HG03571 (cell line): ENCODE results near the gene ZNF544.
A peak's percentile ranks its signal among the peaks of the same experiment; 100 is the strongest.

Experiments used
- ATAC-seq: cut with Tn5 transposase; IDR thresholded peaks from one replicate; pipeline ENCODE4 v1.9.1; 2021; ENCODE audit not compliant: unreplicated experiment

The ZNF544 gene

DNA sequence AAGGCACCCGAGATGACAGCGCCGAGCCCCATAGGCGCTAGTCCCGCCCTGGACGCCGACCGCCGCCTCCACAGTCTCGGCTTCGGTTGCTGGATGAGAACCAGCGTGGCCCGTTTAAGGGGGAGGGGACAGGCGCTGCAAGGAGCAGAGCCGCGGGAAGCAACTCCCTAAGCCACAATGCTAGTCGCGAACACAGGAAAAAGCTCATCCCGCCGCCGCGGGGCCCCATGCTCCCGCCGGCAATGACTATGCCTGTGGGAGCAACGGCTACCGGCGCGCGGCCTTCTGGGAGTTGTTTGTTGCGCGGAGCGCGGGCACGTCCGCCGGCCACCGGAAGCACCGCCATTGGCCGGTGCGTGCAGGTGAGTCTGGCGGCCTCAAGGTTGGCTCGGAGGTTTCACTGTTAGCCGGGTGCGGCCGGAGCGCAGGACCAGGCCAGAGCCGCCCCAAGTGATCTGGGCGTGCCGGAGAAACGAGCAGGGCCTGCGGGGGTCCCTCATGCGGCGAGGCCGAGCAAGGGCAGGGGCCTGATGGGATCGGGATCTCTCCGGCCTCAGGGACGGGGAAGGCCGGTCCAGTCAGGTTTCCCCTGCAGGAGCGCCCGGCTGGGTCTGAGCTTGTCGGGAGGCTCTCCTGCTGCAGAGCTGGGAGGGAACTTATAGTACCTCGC is at the start of gene ZNF544:
Gene ZNF544 (plus strand): TSS at position 330 of the 670 bp plus-strand sequence. CDS start 15,110 bp downstream, outside the sequence.
- peak; percentile 84 for ATAC-seq

DNA sequence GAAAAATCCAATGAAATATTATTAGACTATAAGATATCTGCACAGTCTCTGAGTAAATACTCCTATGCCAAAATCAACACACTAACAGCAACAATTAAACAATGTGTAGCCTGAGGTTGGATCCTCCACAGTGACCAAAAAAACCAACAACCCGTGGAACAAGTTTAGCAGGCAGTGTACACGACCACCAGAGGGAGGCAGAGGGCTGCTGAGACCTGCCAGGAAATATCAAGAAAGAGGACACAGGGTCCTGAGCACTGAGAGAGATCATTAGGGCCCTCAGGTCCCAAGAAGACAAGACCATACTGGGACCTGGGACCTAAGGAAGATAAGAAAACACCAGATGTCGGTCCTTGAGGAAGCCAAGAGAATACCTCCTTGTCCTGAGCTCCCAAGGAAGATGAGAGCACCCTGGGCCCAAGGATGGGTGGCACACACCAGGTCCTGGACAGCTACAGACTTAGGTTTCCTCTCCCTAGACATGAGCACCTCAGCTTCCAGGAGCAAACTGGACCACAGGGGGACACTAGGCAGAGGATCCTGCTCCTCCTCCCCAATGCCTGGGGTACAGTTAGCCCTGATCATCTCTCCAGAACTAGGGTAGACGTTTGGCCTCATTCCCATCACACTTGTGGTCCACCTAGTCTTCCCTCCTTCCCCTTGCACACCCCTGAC is 46.7 kb upstream of the ZNF544 start:
- ATAC-seq = no peak

DNA sequence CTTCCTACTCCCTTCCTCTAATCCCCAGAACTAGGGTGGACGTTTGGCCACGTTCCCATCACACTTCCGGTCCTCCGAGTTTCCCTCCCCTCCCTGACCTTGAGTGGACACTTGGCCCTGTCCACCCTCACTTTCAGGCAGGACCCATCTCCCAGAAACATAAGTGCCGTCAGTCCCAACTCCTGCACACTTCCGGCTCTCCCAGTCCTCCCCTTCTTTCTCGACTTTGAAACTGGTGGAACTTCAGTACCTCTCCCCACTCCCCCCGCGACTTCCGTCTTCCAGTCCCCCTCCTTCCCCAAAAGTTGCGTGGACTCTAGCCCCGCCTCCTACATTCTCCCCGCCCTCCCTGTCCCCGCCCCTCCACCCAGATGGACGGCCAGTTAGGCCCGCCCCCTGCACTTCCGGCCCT is 46.1 kb upstream of the ZNF544 start:
- peak; percentile 2 for ATAC-seq

DNA sequence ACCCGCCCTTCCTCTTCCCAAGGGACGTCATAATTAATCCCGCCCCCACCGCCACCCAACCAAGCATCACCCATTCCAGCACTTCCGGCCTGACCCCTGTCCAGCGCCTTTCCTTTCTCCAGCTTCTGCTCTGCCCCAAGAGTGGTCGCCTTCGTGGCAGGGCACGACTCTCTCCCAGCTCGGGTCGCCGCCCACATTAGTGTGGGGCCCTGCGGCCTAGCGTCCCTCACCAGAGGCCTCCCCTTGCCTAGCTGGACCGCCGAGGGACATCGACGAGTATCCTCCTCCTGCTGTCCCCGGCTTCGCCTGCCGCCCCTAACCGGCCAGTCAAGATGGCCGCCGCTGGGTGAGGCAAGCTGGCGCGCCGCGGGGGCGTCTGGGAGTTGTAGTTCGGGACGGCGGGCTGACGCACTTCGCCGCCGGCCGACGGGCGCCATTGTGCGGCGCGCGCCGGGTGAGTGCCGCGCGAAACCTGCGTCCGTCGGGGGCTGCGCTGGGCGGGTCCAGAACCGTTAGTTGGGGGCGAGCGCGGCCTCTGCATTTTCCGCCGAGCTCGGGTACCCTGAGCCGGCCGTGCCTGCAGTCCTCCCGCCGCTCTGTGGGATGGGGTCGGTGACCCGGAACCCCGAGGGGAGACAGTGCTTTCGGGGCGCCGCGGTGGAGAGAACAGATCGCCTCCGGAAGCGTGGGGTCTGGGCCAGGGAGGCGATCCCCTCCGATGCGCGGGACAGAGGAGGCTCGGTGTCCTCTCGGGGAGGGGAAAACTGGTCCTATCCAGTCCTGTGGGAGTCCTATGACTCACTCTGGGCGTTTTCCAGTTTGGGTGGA is 45.5 kb upstream of the ZNF544 start, which contains the start of gene ZNF274:
Gene ZNF274 (plus strand): TSS at position 73 of the 828 bp plus-strand sequence. CDS start 905 bp downstream, outside the sequence.
- ATAC-seq = peak; percentile 79

DNA sequence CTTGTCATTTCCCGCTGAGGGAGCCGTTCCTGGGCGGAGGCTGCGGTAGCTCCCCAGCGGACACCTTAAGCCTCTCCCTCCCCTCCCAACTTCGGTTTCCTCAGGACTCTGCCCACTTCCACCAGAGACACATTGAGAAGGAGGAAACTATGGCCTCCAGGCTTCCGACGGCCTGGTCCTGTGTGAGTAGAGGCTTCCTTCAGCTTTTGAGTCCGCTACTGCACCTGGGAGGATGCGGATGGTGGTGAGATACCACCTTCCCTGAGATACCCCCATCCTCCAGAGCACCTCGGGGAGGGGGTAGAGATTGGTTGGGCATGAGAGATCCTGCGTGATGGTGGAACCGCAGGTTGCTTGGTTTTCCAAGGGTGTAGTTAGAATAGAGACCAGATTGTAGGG is 44.9 kb upstream of the ZNF544 start:
- no peak for ATAC-seq

DNA sequence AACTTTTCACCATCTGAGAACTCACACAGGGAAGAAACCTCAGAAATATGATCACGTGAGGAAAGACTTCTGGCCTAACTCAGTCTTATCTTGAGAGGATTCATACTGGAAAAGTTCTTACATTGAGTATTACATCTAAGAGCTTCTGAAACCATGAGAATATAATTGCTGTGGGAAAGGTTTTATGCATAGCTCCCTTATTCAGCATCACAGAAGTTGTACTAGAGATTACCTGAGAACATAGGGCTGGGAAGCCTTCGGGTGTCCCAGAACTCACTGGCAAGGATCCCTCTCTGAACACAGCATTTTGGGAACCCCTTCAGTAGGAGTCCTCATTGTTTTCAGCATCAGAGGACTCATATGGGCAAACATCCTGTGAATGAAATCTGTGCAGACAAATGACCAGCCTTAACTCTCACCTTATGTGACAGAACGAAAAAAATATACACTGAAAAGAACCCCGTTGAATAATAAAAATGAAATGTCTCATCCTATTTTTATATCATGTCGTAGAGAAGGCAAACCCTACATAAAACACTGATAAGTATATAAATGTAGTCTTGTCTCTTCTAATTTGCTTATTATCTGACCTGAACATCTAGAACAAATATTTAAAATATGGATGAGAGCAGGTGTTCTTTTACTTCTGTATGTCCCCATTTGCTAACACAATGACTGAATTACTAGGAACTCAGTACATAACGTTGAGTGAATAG is 31.7 kb upstream of the ZNF544 start:
- no peak for ATAC-seq

DNA sequence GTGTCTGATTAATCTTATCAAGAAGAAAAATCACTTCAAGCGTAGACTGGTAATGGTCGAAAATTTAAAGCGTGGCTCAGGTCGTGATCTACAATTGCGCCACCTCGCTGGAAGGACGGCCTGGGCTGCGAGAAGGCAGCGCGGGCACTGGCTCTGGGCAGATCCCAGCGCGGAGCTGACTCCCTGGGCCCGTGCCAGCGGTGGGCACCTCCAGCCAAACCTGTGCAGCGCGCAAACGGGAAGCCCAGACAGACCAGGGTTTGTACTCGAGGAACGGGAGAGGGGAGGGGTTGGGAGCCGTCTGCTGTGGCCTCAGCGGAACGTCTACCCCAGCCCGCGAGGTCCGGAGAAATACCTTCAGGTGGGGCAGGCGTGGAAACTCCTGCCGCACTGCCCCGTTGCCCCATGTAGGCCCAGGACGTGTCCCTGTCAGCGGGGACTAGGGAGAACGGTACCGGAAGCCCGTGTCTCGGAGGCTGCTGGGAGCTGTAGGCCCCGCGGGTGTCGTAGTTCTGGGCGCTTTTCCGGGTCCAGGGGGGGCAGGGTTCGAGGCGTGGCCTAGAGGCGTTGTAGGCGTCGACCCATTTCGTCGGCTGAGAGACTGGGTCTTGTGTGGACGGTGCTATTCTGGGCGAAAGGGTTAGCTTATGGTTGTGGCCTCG is 24.8 kb upstream of the ZNF544 start:
- ATAC-seq = no peak

DNA sequence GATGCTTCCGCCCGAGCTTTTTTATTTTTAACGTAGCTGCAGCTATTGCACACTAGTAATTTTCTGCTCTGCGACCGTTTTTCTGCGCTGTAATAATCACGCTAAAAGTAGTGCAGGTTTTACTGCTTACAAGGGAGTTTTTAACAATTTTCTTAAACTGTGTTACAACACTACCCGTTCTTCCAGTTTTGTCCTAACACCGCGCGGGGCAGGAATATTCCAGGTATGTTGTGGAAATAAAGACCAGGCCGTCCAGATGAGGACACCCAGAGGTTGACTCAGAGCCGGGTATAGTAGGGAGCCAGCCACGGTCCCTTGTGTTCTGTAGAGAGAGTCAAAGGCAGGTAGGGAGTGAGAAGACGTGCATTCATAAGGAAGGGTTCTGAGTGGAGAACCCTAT is 24.1 kb upstream of the ZNF544 start:
- no peak for ATAC-seq

DNA sequence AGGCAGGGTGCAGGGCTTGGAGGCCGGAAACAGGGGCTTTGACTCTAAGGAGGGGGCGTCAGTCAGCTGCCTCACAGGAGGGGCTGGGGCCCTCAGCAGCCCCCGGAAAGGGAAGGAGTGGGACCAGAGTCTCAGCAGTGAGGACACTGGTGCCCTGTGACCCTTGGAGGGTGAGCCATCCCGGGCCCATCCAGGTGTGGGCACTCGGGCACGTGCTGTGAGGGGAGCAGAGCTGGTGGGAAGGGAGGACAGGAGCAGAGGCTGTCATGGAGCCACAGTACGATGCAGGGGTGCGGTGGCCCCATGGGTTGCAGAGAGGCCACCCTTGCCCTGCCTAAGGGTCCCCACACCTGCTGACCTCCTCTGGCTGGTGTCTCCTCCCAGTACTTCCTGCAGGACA is 19.1 kb upstream of the ZNF544 start:
- no peak for ATAC-seq

DNA sequence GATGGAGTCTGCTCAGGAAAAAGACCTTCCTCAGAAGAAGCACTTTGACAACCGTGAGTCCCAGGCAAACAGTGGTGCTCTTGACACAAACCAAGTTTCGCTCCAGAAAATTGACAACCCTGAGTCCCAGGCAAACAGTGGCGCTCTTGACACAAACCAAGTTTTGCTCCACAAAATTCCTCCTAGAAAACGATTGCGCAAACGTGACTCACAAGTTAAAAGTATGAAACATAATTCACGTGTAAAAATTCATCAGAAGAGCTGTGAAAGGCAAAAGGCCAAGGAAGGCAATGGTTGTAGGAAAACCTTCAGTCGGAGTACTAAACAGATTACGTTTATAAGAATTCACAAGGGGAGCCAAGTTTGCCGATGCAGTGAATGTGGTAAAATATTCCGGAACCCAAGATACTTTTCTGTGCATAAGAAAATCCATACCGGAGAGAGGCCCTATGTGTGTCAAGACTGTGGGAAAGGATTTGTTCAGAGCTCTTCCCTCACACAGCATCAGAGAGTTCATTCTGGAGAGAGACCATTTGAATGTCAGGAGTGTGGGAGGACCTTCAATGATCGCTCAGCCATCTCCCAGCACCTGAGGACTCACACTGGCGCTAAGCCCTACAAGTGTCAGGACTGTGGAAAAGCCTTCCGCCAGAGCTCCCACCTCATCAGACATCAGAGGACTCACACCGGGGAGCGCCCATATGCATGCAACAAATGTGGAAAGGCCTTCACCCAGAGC is 16.2 kb upstream of the ZNF544 start:
- no peak for ATAC-seq

DNA sequence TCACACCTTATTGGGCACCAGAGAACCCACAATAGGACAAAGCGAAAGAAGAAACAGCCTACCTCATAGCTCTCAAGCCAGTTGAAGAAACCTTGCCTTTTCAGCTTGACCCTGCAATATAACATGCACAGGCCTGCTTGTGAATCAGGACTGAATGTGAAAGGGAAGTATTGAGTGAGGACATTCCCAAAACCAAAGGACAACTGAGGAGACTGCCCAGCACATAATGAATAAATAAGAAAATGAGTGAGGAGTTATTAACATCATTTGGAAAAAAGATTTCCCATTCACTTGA is 15.7 kb upstream of the ZNF544 start:
- no peak for ATAC-seq

DNA sequence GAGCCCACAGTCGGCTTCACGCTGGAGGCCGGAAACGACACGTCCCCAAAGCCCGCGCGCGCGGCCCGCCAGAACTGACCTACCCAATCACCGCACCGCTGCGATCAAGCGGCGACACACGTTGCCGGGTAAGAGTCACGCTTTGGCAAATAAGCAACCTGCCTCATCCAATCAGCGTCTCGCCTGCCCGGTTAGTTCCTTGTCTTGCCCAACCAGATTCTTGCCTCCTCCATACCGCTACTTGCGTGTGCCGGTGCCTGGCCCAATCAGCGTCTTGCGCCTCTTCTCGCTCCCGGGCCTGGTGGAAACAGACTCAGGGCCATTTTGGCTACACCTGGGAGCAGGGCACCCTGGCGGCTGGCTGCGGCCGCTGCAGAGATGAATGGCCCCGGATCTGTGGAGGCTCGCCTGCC is 11.6 kb upstream of the ZNF544 start:
- ATAC-seq = no peak

DNA sequence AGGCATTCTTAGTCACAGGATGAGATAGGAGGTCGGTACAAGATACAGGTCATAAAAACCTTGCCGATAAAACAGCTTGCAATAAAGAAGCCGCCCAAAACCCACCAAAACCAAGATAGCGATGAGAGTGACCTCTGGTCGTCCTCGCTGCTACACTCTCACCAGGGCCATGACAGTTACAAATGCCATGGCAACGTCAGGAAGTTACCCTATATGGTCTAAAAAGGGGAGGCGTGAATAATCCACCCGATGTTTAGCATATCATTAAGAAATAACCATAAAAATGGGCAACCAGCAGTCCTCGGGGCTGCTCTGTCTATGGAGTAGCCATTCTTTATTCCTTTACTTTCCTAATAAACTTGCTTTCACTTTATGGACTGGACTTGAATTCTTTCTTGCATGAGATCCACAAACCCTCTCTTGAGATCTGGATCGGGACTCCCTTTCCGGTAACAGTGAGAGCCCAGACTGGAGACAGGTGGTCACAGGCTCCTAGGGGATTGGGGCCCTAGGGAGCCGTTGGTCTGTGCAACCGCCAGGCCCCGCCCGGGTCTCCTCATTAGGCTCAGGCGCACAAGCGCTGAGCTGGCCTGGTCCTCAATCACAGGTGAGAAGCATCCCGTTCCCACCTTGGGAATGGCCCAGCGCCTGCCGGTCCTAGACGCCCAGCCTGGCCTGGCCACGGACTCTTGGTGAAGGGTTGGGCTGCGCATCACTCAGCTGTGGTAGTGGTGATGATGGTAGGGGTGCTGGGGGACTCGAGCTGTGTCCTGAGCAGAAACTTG is 10.9 kb upstream of the ZNF544 start:
- no peak for ATAC-seq

DNA sequence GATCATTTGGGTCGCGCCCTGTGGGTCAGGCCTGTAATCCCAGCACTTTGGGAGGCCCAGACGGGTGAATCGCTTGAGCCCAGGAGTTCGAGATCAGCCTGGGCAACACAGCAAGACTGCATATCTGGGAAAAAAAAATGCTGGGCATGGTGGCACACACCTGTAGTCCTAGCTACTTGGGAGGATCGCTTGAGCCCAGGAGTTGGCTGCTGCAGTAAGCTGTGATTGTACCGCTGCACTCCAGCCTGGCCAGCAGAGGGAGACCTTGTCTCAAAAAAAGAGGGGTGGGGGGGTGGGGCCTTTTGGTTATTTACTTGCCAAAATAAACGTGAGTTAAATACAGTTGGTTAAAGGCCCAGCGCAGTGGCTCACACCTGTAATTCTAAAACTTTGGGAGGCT is 9.8 kb upstream of the ZNF544 start:
- no peak for ATAC-seq

DNA sequence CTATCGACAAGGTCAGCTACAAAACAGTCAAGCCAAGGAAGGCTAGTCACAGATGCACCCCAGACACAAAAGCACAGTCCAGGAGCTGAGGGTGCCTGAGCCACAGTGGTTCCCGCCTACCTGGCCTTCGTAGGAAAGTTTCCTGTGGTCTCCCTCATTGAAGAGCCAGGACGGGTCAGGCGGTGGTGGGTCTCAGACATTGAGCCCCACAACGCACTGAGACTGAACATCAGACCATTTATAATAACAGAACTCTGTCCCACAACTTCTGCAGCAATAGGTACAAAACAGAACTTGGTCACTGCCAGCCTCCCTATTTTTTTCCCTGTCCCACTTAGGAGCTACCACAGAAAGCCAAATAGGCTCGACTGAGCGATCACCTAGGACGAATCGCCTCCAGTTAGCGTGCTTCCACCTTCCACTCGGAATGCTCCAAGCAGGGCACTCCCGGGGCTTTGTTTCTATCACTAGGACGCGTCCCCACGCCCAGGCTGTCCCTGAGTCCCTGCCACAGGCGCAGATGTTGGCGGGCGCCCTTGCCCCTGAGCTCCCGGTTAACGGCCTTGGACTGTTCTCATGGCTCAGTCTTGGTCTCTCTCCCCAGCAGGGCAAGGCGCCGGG is 640 bp upstream of the ZNF544 start:
- ATAC-seq = no peak

DNA sequence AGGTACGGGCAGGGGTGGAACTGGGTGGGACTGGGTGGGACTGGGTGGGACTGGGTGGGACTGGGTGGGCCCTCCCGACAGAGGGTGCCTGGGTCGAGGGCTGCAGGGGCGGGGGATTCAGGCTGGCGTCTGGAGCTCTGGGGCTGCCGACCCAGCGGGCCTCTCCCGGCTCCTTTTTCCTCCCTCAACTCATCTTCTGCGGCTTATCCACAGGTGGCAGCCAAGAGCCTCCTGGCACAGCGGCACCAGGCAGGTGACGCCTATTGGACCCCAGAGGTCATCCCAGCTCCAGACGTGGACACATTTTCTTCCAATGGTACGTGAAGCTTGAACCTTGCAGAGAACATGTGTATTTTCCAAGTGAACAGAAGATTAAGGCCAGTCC is 533 bp downstream of the ZNF544 start:
- ATAC-seq = no peak

DNA sequence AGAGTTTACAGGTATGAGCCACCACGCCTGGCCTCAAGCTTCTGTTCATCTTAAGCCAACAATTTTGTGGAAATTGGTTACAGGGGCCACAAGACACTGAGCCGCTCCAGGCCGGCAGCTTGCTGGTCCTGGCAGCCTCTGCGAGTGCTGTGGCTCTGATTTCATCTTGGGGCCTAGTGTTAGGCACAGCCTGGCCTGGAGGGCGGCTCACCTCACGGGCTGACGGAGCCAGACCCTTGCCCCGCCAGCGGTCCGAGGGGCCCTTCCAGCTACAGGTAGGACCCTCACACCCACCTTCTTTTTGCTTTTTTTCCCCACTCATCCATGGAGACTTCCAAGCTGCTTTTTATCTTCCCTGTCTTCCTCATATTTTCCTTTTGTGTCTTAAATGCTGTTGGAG is 8.6 kb downstream of the ZNF544 start:
- no peak for ATAC-seq

DNA sequence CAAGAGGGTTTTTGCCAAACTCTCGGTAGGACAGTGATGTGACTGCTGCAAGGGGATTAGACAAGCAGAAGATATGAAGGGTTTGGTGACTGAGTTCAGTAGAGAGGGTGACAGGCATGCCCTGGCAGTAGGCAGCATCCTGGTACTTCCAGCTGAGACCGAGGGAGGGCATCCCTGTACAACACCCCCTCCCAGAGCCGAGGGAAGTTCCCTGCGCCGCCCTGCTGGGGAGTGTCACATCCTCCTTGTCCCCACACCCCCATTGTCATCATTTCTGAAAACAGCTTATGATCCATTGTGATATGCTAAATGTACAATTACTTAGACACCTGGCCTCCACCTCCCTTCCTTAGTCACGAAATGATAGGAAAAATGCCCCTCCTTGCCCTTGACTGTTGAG is 14.6 kb downstream of the ZNF544 start:
- no peak for ATAC-seq

DNA sequence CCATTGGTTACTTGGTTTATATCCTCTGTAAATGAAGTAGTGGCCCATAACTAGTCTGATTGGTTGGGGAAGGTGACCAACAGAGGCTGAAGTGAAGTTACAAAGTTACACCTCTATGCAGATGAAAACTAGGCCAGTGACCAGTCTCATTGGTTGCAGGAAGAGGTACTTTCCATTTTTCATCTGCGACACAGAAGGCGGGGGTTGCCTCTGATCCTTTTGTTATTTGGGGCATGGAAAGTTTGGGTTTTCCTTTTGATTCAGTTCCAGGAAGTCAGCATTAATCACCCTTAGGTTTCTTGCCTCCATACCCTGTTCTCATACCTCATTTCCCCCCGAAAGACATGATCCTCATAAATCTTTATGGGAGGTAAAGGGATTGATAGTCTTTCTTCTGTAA is 20.2 kb downstream of the ZNF544 start:
- no peak for ATAC-seq
